Cardiac fibroblast (primary cell): ENCODE results near the gene ALDH3B2.
"Not testable (repeated sequence)": the region's sequence is repeated elsewhere in the genome, so short reads cannot be mapped to it uniquely, and the experiment has no call there.

ENCODE experiments used
- DNase-seq, 2 donors: peaks; one replicate each; pipeline versions ENCODE4 v3.0.0 to v3.0.0-alpha.2; 2010; ENCODE audit warnings: low read depth in 2 of 2
- H3K4me3 ChIP-seq, 2 donors: replicated peaks in 1 of 2; 1 replicate in 1 of 2; 2 replicates in 1 of 2; pipeline ENCODE4 v1.5.1; 2011; ENCODE audit warnings: low read depth in 2 of 2, low read length in 2 of 2, mild to moderate bottlenecking in 2 of 2, moderate library complexity in 1 of 2
- TF ChIP-seq, protein P1 (sequence below): IDR thresholded peaks from one replicate; pipeline ENCODE4 v1.5.1; 2011; ENCODE audit warnings: low read depth, mild to moderate bottlenecking, low read length, inconsistent platforms

Gene ALDH3B2

DNA sequence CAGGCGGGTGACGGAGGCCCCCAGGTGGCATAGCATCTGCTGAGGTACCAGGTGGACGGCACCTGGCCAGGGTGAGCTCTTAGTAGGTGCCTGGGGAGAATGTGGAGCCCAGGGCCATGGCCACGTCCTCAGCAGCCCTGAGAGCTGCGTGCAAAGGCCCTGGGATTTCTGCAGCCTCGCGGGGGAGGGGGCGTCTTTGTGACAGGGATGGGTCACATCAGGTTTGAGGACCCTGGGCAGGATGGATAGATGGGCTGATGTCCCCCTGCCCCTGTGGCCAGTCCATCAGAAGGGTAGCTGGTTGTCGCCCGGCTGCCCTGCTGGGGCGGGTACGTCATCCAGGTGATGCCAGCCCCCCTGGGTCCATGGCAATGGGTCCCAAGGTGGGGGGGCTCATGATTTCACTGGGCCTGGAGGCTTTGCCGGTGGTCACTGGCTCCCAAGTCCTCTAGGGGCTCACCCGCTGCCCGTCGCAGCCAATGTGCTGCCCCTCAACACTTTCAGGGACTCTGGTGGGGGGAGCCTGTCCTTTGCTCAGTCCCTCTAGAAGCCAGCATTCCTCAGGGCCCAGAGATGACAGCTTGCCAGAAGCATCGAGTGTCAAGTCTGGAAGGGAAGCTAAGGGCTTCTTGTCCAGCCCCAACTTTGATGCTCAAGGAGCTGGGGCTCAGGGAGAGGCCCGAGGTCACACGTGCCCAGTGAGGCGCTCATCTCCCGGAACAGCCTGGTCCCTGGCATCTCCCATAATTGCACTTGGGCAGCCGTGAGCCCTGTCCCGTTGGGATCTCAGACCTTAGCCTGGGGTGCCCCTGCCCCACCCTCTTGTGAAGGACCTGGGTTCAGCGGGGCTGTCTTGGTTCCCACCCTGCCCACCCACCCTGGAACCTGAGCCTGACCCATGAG lies 35.6 kb downstream of the ALDH3B2 start:
- no peak for DNase-seq
- no peak overlapping the region for H3K4me3 ChIP-seq

DNA sequence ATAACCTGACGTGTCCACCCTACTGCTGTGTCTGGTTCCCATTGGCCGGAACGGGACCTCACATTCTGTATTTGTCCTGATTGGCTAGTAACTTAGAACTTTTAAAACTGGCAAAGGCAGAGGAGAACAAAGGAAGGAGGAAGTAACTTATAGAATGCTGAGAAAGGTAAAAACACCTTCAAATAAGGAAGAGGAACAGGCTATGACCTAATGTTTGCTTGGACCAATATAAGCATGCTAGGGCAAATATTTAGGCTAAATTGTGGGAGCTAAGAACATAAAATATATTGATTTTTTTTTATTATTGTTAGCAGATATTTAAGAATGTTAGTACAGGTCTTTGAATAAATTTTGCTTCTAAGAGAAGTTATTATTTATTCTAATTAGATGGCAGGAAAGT lies 37.0 kb downstream of the ALDH3B2 start:
- not testable (repeated sequence) for DNase-seq, H3K4me3 ChIP-seq

More for the DNA sequence above, 35.6 kb downstream of the ALDH3B2 start:
- TF ChIP-seq, protein P1, sequence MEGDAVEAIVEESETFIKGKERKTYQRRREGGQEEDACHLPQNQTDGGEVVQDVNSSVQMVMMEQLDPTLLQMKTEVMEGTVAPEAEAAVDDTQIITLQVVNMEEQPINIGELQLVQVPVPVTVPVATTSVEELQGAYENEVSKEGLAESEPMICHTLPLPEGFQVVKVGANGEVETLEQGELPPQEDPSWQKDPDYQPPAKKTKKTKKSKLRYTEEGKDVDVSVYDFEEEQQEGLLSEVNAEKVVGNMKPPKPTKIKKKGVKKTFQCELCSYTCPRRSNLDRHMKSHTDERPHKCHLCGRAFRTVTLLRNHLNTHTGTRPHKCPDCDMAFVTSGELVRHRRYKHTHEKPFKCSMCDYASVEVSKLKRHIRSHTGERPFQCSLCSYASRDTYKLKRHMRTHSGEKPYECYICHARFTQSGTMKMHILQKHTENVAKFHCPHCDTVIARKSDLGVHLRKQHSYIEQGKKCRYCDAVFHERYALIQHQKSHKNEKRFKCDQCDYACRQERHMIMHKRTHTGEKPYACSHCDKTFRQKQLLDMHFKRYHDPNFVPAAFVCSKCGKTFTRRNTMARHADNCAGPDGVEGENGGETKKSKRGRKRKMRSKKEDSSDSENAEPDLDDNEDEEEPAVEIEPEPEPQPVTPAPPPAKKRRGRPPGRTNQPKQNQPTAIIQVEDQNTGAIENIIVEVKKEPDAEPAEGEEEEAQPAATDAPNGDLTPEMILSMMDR, result no peak

DNA sequence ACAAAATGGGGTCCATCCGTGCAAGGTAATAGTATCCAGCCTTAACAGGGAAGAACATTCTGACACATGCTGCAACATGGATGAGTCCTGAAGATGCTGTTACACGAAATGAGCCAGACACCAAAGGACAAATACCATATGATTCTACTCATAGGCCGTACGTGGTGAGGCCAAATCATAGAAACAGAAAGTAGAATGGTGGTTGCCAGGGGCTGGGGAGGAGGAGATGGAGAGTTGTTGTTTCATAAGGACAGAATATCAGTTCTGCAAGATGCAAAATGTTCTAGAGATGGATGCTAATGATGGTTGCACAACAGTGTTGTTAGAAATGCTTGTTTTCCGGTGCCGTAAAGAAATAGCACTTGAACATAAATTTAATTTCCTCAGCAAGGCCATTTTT lies 37.5 kb downstream of the ALDH3B2 start:
- TF ChIP-seq, protein P1, result no peak
- no peak overlapping the region for H3K4me3 ChIP-seq
- no peak for DNase-seq

DNA sequence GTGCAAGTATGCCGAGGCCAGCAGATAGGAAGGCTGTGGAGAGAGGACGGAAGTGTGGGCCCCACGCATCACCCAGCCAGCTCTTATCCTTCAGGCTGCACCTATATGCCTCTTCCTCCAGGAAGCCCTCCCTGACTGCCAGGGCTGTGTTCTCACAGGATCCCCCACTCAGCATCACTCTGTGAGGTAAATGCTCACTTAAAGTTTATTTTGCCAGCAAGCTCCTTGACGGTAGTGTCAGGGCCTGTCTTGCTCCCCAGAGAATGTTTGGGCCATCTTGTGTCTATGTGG lies 39.2 kb downstream of the ALDH3B2 start:
- DNase-seq, result no peak
- no peak overlapping the region for H3K4me3 ChIP-seq
- TF ChIP-seq, protein P1, result no peak

DNA sequence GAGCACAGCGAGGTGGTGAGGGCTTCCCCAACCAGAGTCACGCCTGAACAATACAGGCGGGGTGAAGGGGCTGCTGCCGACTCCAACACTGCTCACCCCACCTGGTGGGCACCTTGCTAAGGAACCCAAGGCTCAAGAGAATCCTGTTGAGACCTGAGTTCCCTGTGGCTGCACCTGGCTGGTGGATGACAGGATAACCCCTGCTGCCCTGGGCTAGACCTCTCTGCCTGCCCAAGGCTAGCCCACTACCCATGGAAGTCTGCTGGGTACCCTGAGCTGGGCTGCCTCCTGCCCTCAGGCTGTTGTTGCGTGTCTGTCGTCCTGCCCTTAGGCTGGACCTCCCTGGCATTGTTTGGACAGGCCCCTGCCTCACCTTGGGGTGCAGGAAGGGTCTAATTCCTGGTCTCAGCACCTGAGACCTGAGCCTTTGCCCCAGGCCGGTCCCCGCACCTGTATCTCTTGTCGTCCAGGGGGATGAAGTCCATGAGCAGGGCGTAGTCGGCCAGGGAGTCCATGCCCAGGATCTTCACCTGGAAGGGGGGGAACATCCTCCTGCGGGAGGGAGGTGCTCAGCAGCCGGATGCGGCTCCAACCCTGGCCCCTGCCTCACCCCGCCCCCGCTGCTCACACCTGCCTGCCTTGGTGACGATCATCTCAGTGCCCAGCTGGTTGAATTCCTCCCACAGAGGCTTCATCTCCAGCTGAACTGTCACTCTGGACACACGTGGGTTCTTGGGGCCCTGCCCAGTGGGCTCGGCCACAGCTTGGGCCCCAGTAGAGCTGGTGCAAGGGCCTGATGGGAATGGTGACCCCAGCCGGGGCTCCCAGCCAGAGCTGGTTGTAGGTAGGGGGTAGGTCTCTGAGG lies 39.8 kb downstream of the ALDH3B2 start:
- TF ChIP-seq, protein P1, result no peak
- DNase-seq, result no peak
- no peak overlapping the region for H3K4me3 ChIP-seq

DNA sequence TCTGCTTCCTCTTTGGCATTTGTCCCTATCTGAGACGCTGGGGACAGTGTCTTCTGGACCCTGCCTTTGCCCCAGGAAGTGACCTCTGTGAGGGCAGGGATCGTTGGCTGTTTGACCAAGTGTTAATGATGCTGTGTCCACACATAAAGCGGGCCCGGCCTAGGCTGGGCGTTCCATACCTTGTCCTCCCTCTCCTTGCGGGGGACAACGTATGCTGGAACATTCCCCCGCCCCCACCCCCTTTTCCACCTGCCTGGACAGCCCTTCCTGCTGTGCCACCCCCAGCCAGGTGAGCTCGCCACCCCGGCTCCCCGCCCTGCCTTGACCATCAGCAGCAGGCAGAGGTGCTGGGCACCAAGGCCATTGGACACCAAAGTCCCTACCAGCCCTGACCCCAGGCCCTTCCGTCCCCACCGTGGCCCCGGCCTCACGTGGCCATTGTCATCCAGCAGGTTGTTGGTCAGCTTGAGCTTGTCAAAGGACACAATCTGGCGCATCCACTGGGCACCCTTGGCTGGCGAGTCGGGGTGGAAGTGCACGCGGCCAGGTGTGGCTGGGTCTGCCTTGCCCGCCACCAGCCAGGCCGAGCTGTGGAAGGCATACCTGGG lies 40.6 kb downstream of the ALDH3B2 start:
- DNase-seq, result no peak
- H3K4me3 ChIP-seq, result no peak overlapping the region
- TF ChIP-seq, protein P1, result no peak
